Colon (tissue), 2 donors: ENCODE measurements around the gene BMF.
"Not testable (repeated sequence)": the region's sequence is repeated elsewhere in the genome, so short reads cannot be mapped to it uniquely, and the experiment has no call there.

Experiments used
- FAIRE-seq: peaks from 2 replicates; lab custom pipeline; 2012; peaks lifted over from hg19 to GRCh38; lab: Jason Lieb, UNC
- donor health status: control.
- donor health status: control.

The BMF gene

DNA sequence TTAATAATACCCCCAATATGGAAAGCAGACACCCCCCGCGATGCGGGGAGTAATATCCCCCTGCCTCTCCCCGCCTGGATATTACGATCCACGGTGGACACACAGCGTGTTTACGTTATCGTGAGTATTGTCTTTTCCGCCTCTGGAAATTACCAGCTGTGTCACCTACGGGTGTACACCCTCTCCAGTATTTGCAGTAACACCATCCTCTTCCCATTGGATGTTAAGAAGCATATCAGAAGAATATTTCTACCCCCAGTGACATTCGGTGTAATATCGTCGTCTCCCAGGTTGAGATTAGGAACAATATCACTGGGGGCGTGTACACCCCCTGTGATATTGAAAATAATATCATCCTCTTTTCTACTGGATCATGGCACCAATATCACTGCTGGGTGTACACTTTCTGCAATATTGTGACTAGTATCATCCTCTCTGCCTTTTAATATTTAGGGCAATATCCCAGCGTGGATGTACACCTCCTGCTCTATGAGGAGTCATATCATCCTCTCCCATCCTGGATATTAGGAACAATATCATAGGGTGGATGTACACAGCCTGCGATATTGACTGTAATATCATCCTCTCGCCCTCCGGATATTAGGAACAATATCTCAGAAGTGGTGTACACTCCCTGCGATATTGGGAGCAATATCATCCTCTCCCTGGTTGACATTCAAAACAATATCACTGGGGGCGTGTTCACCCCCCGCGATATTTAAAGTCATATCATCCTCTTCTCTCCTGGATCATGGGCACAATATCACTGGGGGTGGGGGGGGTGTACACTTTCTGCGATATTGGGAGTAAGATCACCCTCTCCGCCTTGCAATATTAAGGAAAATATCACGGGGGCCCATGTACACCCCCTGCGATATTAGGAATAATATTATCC, 20.3 kb upstream of the BMF start:
- no peak for FAIRE-seq

- peak; percentile 98 for FAIRE-seq
These were observed 17.3 kb upstream of the BMF start for GRCh38 chr15:40125950-40126349.

DNA sequence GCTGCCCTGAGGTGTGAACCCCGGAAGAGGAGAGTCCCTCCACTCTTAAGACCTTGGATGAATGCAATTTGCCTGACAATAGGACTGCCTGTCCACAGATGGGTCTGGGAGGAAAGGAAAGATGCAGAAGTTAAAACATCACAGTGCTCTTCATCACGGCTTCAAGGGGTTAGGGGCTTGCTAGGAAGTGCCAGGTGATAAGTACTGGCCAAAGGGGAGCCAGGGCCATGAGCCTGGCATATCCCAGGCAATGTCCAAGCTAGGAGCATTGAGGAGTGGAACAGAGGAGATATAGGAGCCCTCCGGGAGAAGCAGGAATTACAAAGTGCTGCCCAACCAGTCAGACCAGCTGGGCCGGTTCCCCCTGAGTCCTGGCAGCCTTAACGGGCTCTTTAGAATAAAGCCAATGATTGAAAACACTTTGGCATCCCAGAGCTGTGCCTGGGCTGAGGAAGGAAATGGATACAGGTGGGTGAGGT, 16.2 kb upstream of the BMF start:
- not testable (repeated sequence) for FAIRE-seq

DNA sequence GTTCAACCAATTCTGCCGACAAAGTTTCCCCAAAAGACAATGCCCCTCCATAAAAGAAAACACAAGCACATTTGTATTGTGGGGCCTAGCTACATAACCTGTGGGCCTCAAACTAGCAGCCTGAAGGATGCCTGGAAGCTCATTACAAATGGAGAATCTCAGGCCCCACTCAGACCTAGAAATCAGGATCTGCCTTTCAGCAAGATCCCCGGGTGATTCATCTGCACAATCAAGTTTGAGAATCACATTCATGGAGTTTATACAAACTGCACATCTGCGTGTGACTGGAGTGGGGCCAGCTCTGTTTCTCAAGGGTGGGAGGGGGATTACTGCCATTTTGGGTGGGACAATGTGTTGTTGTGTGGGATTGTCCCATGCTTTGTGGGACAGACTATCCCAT, 15.7 kb upstream of the BMF start:
- not testable (repeated sequence) for FAIRE-seq

- FAIRE-seq: not testable (repeated sequence)
These were observed 15.2 kb upstream of the BMF start for GRCh38 chr15:40123863-40124262.

DNA sequence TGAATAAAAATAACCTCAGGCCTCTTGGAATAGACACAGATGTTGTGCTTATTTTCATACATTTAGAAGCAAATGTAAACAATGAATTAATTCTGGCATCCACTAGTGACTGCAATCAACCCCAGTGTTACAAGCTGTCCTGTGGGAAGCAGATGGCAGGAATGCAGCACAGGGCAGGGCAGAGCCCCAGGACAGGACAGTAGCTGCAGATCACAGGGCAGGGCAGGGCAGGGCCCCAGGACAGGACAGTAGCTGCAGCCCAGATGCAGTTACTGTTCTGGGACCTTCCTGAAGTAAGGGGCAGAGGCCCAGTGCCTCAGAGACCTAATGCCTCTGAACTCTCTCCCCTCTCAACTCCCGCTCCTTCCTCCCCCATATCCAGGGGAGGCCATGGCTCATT, 14.3 kb upstream of the BMF start:
- FAIRE-seq: not testable (repeated sequence)

GRCh38 chr15:40121911-40122638, 13.4 kb upstream of the BMF start:
- FAIRE-seq: no peak

DNA sequence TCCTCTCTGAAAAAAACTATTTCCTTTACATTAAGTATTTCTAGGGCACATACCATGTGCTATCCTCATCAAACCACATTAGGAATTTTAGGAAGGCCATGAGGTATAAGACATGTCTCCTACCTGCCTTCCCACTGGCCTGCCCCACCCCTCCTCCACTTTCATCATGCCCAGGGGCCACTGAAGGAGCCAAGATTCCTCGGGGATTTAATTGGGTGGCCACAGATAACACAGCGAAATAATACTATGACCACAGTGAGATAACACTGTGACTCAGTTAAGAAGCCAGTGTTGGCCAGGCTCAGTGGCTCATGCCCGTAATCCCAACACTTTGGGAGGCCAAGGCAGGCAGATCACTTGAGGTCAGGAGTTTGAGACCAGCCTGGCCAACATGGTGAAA, 9.8 kb upstream of the BMF start:
- no peak for FAIRE-seq

GRCh38 chr15:40115670-40116093, 7.0 kb upstream of the BMF start:
- FAIRE-seq: no peak

DNA sequence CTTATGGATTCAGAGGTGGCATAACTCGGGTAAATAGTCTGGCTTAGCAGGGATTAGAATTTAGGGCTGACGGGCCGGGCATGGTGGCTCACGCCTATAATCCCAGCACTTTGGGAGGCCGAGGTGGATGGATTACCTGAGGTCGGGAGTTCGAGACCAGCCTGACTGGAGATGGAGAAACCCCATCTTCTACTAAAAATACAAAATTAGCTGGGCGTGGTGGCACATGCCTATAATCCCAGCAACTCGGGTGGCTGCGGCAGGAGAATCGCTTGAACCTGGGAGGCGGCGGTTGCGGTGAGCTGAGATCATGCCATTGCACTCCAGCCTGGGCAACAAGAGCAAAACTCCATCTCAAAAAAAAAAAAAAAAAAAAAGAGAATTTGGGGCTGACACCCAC, 6.4 kb upstream of the BMF start:
- FAIRE-seq: not testable (repeated sequence)

- no peak for FAIRE-seq
These were observed 5.5 kb upstream of the BMF start for GRCh38 chr15:40114218-40114617.

DNA sequence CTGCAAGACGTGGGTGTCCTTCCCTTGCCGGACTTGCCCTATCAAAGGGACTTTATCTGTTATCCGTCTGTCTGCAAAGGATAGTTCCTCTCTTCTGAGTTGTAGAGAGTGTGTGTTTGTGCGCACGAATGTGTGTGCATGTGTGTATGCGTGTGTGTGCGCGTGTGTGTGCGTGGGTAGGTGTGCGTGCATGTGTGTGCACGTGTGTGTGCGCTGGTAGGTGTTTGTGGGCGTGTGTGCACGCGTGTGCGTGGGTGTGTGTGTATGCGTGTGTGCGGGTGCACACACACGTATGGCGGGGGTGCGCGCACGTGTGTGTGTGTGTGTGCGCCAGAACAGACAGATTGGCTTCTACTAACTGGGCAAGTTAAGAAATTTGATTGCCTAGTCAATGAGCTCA, 4.1 kb upstream of the BMF start:
- FAIRE-seq: no peak

DNA sequence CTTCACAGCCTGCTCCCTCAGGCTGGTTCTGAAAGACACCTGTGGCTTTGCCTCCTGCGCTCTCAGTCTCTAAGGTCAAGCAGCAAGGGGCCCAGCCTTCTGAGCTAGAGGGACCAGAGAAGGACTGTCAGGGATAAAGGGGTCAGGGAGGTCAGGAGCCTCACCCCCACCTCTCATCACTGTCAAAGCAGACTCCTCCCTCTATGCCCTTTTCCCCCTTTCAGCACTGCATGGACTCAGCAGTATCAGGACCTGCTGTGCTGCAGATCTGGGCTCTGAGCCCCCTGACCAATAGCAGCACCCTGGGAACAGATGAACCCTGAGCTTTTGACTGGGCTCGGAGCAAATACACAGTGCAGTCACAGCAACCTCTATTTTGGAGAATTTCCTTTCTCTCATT, 3.2 kb upstream of the BMF start:
- no peak for FAIRE-seq

GRCh38 chr15:40110866-40111550, 2.3 kb upstream of the BMF start:
- FAIRE-seq: no peak

- FAIRE-seq: no peak
These were observed 421 bp downstream of the BMF start for GRCh38 chr15:40108061-40108854.

DNA sequence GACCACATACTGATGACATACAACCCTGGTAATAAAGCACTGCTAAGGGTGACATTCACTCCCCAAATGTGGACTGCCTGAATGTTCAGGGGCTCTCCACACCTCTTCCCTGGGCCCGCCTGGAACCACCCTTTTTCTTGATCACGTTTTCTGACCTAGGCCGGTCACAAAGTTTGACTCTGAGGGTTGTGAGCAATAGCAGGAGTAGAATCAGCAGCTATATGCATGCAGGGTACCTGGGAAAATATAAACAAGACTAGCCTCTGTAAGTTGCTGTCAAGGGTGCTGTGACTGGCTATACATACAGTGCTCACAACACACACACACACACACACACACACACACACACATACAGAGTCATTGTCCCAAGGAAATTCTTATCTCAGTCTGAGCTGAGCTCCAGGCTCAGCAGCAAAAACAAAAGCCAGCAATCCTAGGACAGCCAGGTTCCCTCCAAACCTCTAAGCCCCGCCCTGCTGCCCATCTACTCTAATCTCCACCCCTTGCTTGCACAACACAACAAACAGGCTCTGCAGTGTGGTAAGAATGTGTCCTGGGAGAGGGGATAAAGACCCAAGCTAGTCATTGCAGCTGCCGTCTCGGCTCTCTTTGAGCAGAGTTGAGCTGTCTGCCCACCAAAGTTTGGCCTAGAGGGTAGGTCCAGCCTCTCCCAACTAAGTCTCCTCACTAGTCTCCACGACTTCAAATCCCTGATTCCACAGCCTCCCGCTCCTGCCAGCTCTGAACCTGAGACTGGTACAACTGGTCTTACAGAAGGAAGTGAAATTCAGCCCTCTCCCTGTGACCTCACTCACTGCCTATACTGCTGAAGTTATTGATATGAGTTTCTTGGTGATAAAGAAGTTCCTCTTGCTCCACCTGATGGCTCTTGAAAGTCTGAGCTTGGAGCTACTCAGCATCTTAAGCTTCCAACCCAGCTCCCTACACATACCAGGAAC, 2.2 kb downstream of the BMF start:
- FAIRE-seq: no peak

DNA sequence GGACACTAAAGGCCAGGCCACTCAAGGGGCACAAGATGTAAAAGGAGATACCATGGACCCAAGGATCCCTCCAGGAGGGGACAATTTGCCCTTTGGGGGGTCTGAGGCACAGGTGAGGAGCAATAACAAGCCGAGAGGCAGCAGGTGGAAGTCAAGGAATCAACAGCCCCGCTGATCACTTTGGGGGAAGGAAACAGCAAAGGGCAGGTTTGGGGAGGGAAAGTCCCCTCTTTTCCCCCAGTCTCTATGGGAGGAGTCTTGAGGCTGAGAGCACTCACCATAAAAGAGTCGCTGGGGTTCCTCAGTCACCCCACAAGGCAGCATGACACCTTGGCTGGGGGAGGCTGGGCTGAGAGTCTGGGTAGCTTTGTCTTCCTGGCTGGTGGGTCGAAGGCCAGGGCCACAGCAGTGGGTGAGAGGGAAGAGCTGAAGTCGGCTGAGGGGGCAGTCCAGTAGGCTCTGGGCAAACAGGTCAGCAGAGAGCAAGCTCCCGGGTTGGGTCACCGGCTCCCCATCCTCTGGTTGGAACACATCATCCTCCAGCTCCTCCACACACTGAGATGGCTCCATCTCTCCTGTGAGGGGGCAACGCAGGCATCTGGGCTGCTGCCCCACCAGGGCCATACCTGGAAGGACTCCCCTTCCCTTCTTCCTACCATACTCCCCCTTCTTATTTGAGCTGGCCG, 3.0 kb downstream of the BMF start:
- FAIRE-seq: no peak

DNA sequence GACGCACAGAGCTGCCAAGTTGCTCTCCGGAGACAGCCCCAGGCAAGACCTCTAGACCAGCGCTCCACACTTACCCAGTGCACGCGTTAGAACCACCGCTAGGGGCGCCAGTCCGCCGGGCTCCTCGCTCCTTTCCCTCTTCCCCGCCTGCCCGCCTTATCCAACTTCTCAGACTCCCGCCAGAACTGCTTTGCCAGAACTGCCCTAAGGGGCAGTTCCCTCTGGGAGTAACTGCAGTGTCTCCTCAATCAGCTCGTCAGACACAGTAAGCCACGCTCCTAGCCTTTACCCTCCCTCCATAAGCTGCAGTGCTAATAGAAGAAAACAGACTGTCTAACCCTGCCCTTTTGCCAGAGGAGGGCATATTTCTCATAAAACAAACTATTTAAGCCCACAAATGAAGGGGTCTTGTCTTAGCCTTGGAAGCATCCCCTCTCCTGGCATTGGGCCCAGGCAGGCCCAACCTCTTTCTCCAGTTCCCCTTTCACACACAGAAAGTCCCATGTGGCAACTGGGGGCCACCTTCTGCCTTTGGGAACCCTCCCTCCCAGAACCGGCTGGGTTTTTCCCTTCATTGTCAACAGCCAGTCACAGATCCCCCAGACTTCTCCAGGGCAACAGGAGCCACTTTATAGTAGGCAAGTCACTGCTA, 3.7 kb downstream of the BMF start:
- no peak for FAIRE-seq

DNA sequence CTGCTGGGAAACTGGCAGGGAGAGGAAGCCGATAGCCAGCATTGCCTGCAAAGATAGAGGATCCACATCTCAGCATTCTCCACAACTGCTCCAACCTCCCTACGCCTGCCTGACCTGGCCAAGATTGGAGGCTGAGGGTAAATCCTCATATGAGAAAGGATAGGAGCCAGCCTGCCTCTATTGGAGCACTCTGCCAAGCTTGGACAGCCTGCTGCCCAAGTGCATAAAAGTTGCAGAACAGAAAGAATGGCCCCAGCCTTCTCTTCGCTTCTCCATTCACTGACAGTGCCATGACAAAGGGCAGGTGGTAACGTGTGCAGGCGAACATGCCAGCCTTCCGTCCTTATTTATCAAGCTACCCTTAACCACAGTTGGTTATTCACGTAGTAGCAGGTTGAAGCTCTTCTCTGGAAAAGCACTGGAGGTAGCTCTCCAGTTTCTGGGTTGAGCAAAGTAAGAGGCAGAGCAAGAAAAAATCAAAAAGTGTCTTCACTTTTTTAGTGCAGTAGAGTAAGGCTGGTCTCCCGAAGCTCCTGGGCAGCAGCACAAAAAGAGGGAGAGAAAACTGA, 4.3 kb downstream of the BMF start:
- FAIRE-seq: no peak
